HepG2 (cell line): ENCODE data around the gene AMIGO2. TPM values are rescaled to one million over a fixed set of nuclear protein-coding genes. Genes with fewer than 3 reads are reported as not detected.

ENCODE experiments used
- ATAC-seq: fragments of 200-7000 bp; cut with Tn5 transposase; 3 replicates; pipeline ENCODE4 v1.9.1; 2020; ENCODE audit warnings: mild to moderate bottlenecking, moderate library complexity
- BruUV-seq: library from RNA; stranded (reverse); fragments of 400-500 nt; replicated peaks from 2 replicates; lab custom pipeline; 2021; lab: Mats Ljungman, UMichigan
- CTCF ChIA-PET: fragments of 300-600 bp; formaldehyde crosslinking; extraction: SDS; loops from one replicate; lab custom pipeline; 2021; ENCODE audit warnings: low total read pairs, inconsistent platforms, low intra/inter-chr PET ratio; lab: Yijun Ruan, JAX
- POLR2A ChIA-PET: fragments of 350-600 bp; sonication (Branson Sonifier 250); formaldehyde crosslinking; loops from one replicate; lab custom pipeline; 2020; ENCODE audit warnings: antibody characterized with exemption, inconsistent platforms; lab: Yijun Ruan, JAX
- DNase-seq: peaks from one replicate; pipeline ENCODE4 v3.0.0-alpha.2; 2015; ENCODE audit warnings: low spot score
- FAIRE-seq: peaks from 3 replicates; lab custom pipeline; 2011; peaks lifted over from hg19 to GRCh38; lab: Jason Lieb, UNC
- H2AFZ ChIP-seq: one replicate; pipeline ENCODE4 v1.6.1; 2011; ENCODE audit warnings: low read length, inconsistent platforms
- H3K27ac ChIP-seq: fragments of 300-600 bp; 3 replicates; pipeline ENCODE4 v1.8.0; 2011; ENCODE audit warnings: mixed run types, mild to moderate bottlenecking, mixed read lengths, low read length, inconsistent platforms; ENCODE audit not compliant: insufficient read depth; ENCODE audit errors: extremely low read length
- H3K27me3 ChIP-seq, 2 experiments: fragments of 200-600 bp in 1 of 2; 2 replicates in 1 of 2; 3 replicates in 1 of 2; pipeline versions ENCODE4 v1.6.0 to v1.8.0; 2011; ENCODE audit warnings: low read length in 2 of 2, mild to moderate bottlenecking in 2 of 2, moderate library complexity in 2 of 2, inconsistent platforms in 1 of 2; ENCODE audit not compliant: insufficient read depth in 2 of 2, control insufficient read depth in 1 of 2
- H3K36me3 ChIP-seq, 2 experiments: fragments of 200-600 bp in 1 of 2; replicated peaks in 1 of 2; 2 replicates in 1 of 2; 3 replicates in 1 of 2; pipeline versions ENCODE4 v1.5.1 to v1.8.0; 2011; ENCODE audit warnings: low read length in 2 of 2, inconsistent platforms in 1 of 2; ENCODE audit not compliant: insufficient read depth in 2 of 2, control insufficient read depth in 1 of 2
- H3K4me1 ChIP-seq: 2 replicates; pipeline ENCODE4 v1.5.1; 2012; ENCODE audit warnings: low read length, inconsistent platforms; ENCODE audit not compliant: insufficient read depth
- H3K4me2 ChIP-seq: 2 replicates; pipeline ENCODE4 v1.6.0; 2011; ENCODE audit warnings: low read depth, low read length, inconsistent platforms
- H3K4me3 ChIP-seq, 3 experiments: fragments of 200-600 bp in 1 of 3; sonication (generic), shearing (Covaris generic) in 1 of 3; replicated peaks in 1 of 3; 2 replicates each; pipeline ENCODE4 v1.5.1; 2011 to 2016; ENCODE audit warnings: low read length in 3 of 3, inconsistent platforms in 2 of 3, low read depth in 2 of 3, mild to moderate bottlenecking in 2 of 3, control low read depth in 1 of 3, mixed read lengths in 1 of 3; ENCODE audit not compliant: insufficient read depth in 1 of 3
- H3K79me2 ChIP-seq: one replicate; pipeline ENCODE4 v1.6.1; 2011; ENCODE audit warnings: low read length, inconsistent platforms; ENCODE audit not compliant: insufficient read depth
- H3K9ac ChIP-seq: 2 replicates; pipeline ENCODE4 v1.6.0; 2011; ENCODE audit warnings: mild to moderate bottlenecking, low read depth, low read length, inconsistent platforms; ENCODE audit not compliant: insufficient read depth
- H3K9me3 ChIP-seq: 2 replicates; pipeline ENCODE4 v1.5.1; 2012; ENCODE audit warnings: mild to moderate bottlenecking, low read length
- H4K20me1 ChIP-seq: 2 replicates; pipeline ENCODE4 v1.6.0; 2011; ENCODE audit warnings: inconsistent platforms, mild to moderate bottlenecking, low read length, moderate library complexity; ENCODE audit not compliant: insufficient read depth
- ATAD3A ChIP-seq: sonication (generic); formaldehyde crosslinking; IDR thresholded peaks from 2 replicates; pipeline ENCODE4 v1.4.0; 2020; ENCODE audit warnings: missing genetic modification reagents
- GATA4 ChIP-seq: sonication (generic); IDR thresholded peaks from 2 replicates; pipeline ENCODE4 v1.6.1; 2016; ENCODE audit warnings: antibody characterized with exemption, low read depth, borderline replicate concordance
- HDAC6 ChIP-seq: fragments of 200-600 bp; sonication (generic); IDR thresholded peaks from 2 replicates; pipeline ENCODE4 v1.7.0; 2017; ENCODE audit warnings: mild to moderate bottlenecking, antibody characterized with exemption, low read length, low read depth
- KDM6A ChIP-seq: IDR thresholded peaks from 2 replicates; pipeline ENCODE4 v1.6.1; 2016; ENCODE audit warnings: low read depth
- PAX8 ChIP-seq: sonication (generic); formaldehyde crosslinking; IDR thresholded peaks from 2 replicates; pipeline ENCODE4 v1.8.0; 2022; ENCODE audit warnings: mild to moderate bottlenecking, missing genetic modification reagents, borderline replicate concordance
- SP4 ChIP-seq: sonication (generic); formaldehyde crosslinking; IDR thresholded peaks from 2 replicates; pipeline ENCODE4 v1.8.1; 2023; ENCODE audit warnings: mild to moderate bottlenecking, missing genetic modification reagents
- SRF ChIP-seq: IDR thresholded peaks from 2 replicates; pipeline ENCODE4 v1.6.1; 2011; ENCODE audit warnings: mild to moderate bottlenecking, low read depth, low read length, moderate library complexity
- TRIM24 ChIP-seq: sonication (generic); formaldehyde crosslinking; IDR thresholded peaks from 2 replicates; pipeline ENCODE4 v1.8.0; 2022; ENCODE audit warnings: mild to moderate bottlenecking, missing genetic modification reagents
- ZNF737 ChIP-seq: sonication (generic); formaldehyde crosslinking; IDR thresholded peaks from 2 replicates; pipeline ENCODE4 v1.5.0; 2020; ENCODE audit warnings: missing genetic modification reagents, mild to moderate bottlenecking, borderline replicate concordance
- WGBS: methylation state at CpG from one replicate; pipeline ENCODE4 v1.1.6; 2017; ENCODE audit warnings: low lambda C conversion rate; 5-methylcytosine and 5-hydroxymethylcytosine counted together
- in situ Hi-C: cut with HindIII; loops from 2 replicates; pipeline ENCODE4 v1.10.0; 2017; ENCODE audit warnings: low pct_unique_long_range_greater_than_20kb; ENCODE audit not compliant: extremely low pct_ligation_motif_present
- intact Hi-C: fragments of 100-400 bp; cut with micrococcal nuclease; formaldehyde crosslinking; loops from one replicate; pipeline ENCODE4 v1.10.0; 2022; ENCODE audit not compliant: unreplicated experiment
- polyA plus RNA-seq, 8 experiments: library from polyadenylated mRNA; depleted of rRNA in 3 of 8; stranded (reverse) in 7 of 8; unstranded in 1 of 8; fragments of >200 nt; fragmentation: Illumina TruSeq in 4 of 8; extraction: Trizol in 4 of 8; gene quantifications; 2 replicates each; pipeline versions ENCODE4 v1.2.1 to v1.2.3, GENCODE V29; 2011 to 2016; ENCODE audit warnings: low read depth in 4 of 8, missing spikeins in 1 of 8, mixed read lengths in 1 of 8; ENCODE audit not compliant: insufficient read depth in 1 of 8
- total RNA-seq, 5 experiments: library from RNA; depleted of rRNA; stranded (reverse); fragments of >200 nt; fragmentation: Illumina TruSeq; extraction: Trizol; gene quantifications; 2 replicates each; pipeline ENCODE4 v1.2.3, GENCODE V29; 2016; ENCODE audit warnings: low read depth in 1 of 5

The AMIGO2 gene
- total and polyA plus RNA-seq, 2 of the 13 experiments (the other 11 are each of a cell fraction or from before 2014, with no cell fraction given) = not detected

GRCh38 chr12:47105914-47106674 is 26.3 kb upstream of the AMIGO2 start:
- no peak overlapping the region for H3K4me3 ChIP-seq
- no peaks in the 10 kb centered on the region for H3K36me3 ChIP-seq
- no peak for DNase-seq
- H3K27me3 ChIP-seq = peaks cover 0 to 15% of the 10 kb centered on the region in 2 experiments; a peak in 3 of 5 replicates
- 14% methylated on average over 10 of the region's 10 CpGs for WGBS
- TF ChIP-seq ZNF737 (CRISPR knock-in tag) = no peak
- TF ChIP-seq ATAD3A = no peak
- TF ChIP-seq HDAC6 = no peak
- no peak for TF ChIP-seq GATA4
- TF ChIP-seq PAX8 (CRISPR knock-in tag) = no peak
- TF ChIP-seq SP4 = no peak
- no peak for TF ChIP-seq SRF
- TF ChIP-seq TRIM24 (CRISPR knock-in tag) = no peak
- no peak for TF ChIP-seq KDM6A (CRISPR knock-in tag)
- TF ChIP-seq, all 625 proteins: peak for 0
- H3K79me2 ChIP-seq = no peaks in the 10 kb centered on the region
- H3K9me3 ChIP-seq = no peaks in the 10 kb centered on the region
- no peaks in the 10 kb centered on the region for H4K20me1 ChIP-seq
- no peak overlapping the region for H3K27ac ChIP-seq
- no peak overlapping the region for H3K9ac ChIP-seq
- ChIA-PET POLR2A (no interaction called here), CTCF (no interaction called here)
- BruUV-seq = no TSS peak
- ATAC-seq = no peak
- FAIRE-seq = no peak
- H2AFZ ChIP-seq = no peak overlapping the region
- in situ Hi-C loops (no loop called here), intact Hi-C loops (no loop called here)
- no peak overlapping the region for H3K4me2 ChIP-seq
- no peaks in the 10 kb centered on the region for H3K4me1 ChIP-seq
